Fibroblast of gingiva (primary cell): ENCODE measurements around the gene ANKS1B.

Source experiments
- DNase-seq: peaks from one replicate; pipeline ENCODE4 v3.0.0-alpha.2; 2011; ENCODE audit warnings: low read depth

Gene ANKS1B

DNA sequence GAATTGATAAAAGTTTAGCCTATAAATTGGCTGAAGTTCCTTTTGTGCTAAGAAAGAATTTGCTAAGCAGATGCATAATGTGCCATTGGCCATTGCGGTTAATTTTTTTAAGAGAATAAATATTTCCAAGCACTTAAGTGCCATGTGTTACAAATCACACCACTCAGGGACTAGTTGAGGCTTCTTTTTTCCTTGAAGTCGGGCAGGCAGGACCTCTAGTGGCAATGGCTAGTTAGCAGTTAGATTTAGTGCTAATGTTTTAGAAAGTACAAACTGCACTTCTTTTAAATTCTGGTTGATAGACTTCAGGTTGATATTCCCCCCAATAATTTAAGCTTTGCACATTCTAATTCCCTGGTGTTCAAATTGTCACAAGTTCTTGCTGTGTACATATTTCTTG is 1045.4 kb downstream of the ANKS1B start:
- DNase-seq, result peak; percentile 7

- no peak for DNase-seq
Measured at GRCh38 chr12:98935847-98936246, 1048.9 kb downstream of the ANKS1B start.

DNA sequence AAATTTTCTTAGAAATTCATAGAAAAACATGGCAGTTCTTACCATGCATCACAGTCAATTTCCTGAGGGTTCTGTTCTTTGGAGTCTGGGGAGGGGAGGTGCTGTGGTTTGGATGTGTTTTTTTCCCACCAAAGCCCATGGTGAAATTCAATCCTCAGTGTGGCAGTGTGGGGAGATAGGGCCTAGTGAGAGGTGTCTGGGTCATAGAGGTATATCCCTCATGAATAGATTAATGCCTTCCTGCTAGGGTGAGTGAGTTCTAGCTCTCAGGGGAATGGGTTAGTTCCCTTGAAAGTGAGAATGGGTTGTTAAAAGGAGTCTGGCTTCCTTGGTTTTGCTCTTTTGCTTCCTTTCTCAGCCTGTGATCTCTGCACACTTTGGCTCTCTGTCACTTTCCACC is 1061.9 kb downstream of the ANKS1B start:
- no peak for DNase-seq

GRCh38 chr12:98918176-98918863 is 1066.4 kb downstream of the ANKS1B start:
- DNase-seq, result no peak

- DNase-seq, result no peak
Measured at GRCh38 chr12:98916106-98916505, 1068.6 kb downstream of the ANKS1B start.

- DNase-seq, result no peak
Measured at GRCh38 chr12:98912401-98912974, 1072.2 kb downstream of the ANKS1B start.

- no peak for DNase-seq
Measured at GRCh38 chr12:98911396-98911795, 1073.3 kb downstream of the ANKS1B start.

GRCh38 chr12:98909746-98910145 is 1075.0 kb downstream of the ANKS1B start:
- no peak for DNase-seq

GRCh38 chr12:98908866-98909265 is 1075.9 kb downstream of the ANKS1B start:
- DNase-seq, result no peak

DNA sequence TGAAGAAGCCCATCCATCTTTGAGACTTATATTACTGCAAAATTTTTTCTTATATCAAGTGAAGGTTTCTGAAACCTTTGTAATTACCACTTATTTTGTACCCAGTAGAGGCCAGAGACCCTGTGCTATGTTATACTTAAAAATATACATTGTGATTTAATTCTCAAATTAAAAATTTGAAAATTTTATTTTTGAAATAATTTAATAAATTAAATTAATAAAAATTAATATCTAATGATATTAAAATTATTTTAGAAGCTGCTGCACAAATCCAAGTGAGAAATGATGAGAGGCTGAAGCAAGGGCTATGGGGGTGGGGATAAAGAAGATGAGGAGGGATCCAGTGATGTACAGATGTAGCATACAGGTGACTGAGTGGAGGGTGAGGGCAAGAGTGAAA is 1080.9 kb downstream of the ANKS1B start:
- DNase-seq, result no peak

DNA sequence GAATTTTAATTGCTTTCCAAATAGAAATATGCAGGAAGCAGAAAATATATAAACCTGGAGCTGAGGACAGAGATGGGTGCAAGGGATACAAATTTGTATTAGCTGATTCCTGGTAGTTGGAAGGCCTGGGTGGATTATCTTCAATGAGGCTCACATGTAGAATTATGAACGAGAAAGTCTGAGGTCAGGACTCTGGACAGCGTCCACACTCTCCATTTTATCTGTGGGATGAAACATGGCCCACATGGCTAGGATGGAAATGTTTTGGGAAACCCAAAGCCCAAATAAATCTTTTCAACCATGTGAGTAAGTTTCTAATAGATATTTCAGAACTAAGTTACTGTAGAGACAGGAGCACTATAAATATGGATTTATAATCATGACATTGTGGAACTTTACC is 1083.5 kb downstream of the ANKS1B start:
- no peak for DNase-seq

GRCh38 chr12:98896938-98897337 is 1087.8 kb downstream of the ANKS1B start:
- DNase-seq, result no peak

- DNase-seq, result no peak
Measured at GRCh38 chr12:98895086-98895651, 1089.6 kb downstream of the ANKS1B start.

GRCh38 chr12:98894412-98895085 is 1090.2 kb downstream of the ANKS1B start:
- no peak for DNase-seq

DNA sequence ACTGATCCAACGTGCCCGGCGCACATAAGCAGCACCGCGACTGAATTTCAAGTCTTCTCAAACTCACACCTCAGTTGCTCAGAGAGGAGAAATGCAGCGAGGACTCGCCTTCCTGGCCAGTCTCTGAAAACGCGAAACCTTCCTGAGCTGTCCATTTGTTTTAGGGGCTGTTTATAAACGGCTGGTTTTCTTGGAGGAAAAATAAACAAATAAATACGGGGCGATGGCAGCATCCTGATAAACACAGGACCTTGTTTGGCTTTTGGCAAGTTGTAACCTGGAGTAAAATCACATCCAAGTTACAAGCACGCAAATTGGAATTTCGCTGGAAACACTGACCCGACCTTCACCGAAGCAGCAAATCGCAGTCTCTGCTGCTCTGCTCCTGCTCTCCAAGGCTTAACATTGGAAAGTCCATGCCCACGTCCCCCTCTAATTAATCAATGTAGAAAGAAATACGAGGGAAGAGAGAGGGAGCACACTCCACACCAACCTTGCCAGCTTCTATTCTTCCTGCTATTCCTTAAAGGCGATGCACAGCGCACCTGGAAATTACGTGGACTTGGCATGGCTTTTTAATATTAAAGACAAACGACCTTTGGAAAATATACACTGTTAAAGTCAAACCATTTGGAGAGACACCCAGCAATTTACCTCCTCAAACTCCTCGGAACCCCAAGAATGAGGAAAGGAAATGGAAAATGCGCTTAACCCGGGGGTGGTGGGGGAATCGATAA is 1090.9 kb downstream of the ANKS1B start:
- DNase-seq, result no peak

GRCh38 chr12:98893126-98893674 is 1091.5 kb downstream of the ANKS1B start:
- no peak for DNase-seq

DNA sequence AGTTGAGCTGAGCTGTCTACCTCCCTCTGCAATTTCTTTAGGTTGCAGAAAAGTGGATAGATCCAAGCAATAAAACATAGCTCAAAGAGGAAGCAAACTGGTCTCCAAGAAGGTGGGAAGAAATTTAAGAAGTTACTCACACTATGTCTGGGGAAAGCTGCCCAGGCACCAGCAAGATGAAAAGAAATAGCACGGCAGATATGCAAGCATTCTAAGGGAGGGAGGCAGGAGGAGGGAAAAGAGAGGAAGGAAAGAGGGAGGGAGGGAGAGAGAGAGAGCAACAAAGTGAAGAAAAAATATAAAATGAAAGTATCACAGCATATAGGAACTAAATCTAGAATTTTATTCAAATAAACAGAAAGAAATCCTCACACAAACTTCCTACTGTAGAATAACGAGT is 1099.0 kb downstream of the ANKS1B start:
- DNase-seq, result no peak

GRCh38 chr12:98883231-98883630 is 1101.5 kb downstream of the ANKS1B start:
- DNase-seq, result no peak

GRCh38 chr12:98882526-98882925 is 1102.2 kb downstream of the ANKS1B start:
- no peak for DNase-seq

DNA sequence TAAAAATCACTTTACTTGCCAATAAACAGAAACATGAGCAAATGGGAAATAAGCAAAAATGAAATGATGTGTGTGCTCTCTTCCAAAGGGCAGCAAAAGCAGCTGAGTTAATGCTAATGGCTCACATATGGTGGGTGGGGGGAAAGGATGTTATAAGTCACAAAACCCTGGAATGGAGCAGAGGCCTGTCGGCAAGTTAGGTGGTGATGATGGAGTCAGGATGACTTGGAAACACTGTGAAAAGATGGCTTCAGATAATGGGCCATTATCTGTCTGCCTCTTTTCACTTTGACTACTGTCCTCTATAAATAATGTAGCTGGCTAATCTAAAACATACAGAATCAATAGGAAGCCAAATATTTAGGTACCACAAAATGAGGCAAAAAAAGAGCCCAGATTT is 1111.0 kb downstream of the ANKS1B start:
- DNase-seq, result no peak

- DNase-seq, result no peak
Measured at GRCh38 chr12:98870504-98870903, 1114.2 kb downstream of the ANKS1B start.

DNA sequence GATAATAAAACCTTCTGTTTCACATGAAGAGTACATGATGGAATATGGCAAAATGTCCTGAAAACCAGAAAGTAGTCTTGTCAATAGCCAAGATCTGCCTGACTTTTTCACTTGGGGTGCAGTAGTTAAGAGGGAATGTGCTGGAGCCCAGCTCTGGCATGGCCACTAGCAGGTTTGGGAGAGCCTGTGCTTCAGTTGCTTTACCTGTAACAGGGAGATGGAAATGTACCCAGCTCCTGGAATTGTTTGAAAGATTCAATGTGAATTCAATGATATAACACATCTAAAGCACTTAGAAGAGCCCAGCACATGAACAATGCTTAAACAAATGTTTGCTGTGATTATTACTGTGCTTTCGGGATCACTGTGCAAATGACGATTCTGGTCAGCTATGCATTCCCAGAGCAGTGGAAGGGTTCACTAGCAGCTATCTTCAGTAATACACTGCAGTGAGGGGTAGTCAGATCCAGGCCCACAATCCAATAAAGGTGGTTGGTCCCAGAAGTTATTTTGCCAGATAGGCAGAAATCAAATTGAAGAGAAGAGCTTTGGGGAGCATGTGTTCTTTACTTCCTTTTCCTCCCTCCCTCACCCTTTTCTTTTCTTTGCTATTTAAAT is 1114.7 kb downstream of the ANKS1B start:
- DNase-seq, result no peak
